HG03439 (cell line): ENCODE measurements around the gene PTPRZ1.

Experiments used
- ATAC-seq: cut with Tn5 transposase; IDR thresholded peaks from one replicate; pipeline ENCODE4 v1.9.1; 2021; ENCODE audit warnings: mild to moderate bottlenecking, moderate library complexity; ENCODE audit not compliant: unreplicated experiment

PTPRZ1 gene

GRCh38 chr7:121890833-121891232 is 17.9 kb downstream of the PTPRZ1 start:
- ATAC-seq, result no peak

DNA sequence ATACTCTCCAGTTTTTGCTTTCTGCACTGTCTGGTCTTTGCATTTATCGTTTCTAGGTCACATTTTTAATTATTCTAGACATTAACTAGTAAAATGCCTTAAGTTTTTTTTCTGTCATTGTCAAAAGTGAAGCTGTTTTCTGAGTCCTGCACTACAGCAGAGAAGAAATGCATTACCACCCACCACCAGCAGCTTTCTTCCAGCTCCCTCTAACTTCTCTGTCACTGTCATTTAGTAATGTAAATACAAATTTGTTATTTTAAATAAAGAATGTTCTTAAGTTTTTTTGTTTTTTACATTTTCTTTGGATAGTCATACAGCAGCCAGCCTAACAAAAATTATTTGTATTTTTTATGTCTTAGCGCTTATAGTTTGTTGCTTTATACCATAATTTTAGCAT is 18.8 kb downstream of the PTPRZ1 start:
- ATAC-seq, result no peak

- peak; percentile 64 for ATAC-seq
Observed at GRCh38 chr7:121901026-121901425, 28.1 kb downstream of the PTPRZ1 start.

- no peak for ATAC-seq
Observed at GRCh38 chr7:121904120-121904519, 31.2 kb downstream of the PTPRZ1 start.

DNA sequence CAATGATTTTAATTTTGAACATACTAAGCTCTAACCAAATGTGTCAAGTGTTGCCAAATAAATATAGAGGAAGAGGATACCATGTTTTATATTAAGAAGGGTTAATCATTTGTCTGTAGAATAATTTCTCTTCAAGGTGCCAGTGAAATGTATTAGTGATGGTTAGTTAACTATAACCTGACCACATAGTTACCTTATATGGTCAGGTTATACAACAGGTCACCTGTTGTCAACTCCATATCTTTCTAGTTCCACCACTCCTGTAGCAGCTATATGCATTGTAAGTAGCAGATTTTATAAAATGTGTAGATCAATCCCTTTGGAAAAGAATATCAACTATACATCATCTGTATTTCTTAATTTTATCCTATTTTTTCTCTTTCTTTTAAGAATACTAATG is 35.1 kb downstream of the PTPRZ1 start:
- ATAC-seq, result no peak

DNA sequence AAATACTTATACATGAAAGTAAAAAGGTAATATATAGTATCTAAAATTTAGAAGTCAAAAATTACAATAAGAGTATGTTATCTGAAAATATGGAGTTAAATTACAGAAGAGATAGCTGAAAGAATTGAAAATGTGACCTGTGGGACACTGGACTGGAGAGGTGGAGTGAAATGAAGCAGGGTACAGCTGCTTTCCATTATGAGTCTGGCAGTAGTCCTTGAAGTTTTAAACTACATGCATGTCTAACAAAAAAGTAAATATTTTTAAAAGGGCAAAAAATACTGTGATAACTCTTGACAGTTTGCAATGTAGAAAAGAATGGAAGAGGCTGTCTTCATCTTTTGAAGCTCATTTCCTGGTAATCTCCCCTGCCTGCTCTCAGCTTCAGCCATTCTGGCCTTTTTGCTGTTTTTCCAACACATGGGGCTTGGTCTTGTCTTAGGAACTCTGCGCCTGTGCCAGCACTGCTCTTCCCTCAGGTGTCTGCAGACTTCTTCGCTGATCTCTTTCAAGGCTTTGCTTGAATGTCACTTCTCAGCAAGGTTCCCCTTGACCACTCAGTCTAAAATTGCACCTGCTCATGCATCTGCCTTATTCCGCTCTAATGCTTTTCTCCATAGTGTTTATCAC is 36.9 kb downstream of the PTPRZ1 start:
- no peak for ATAC-seq

DNA sequence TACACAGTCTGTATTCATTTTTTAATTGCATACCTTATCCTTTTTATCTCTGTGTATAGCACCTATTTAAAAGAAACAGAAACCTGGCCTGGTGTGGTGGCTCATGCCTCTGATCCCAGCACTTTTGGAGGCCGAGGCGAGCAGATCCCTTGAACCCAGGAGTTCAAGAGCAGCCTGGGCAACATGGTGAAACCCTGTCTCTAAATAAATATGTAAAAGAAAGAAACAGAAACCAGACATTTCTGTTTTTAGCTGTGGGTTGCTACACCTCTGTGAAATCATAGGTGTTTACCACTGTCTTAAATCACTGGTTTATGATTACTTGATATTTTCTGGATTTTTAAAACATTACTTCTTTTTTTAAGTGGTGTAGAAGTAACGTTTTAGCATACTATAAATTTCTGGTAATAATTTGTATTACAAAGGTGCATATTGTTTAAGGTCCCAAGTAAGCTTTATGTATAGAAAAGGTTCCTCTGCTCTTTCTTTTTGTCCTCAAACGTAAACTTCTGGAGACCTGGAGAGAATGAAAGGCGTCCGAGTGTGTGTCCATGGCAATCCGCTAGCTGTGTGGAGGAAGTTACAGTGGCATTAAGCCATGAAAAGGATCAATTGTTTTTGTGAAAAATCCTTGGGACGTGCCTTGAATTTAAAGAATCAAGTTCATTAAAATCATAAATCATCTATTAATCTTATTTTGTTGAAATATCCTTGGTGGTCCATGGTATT is 41.1 kb downstream of the PTPRZ1 start:
- ATAC-seq, result no peak

DNA sequence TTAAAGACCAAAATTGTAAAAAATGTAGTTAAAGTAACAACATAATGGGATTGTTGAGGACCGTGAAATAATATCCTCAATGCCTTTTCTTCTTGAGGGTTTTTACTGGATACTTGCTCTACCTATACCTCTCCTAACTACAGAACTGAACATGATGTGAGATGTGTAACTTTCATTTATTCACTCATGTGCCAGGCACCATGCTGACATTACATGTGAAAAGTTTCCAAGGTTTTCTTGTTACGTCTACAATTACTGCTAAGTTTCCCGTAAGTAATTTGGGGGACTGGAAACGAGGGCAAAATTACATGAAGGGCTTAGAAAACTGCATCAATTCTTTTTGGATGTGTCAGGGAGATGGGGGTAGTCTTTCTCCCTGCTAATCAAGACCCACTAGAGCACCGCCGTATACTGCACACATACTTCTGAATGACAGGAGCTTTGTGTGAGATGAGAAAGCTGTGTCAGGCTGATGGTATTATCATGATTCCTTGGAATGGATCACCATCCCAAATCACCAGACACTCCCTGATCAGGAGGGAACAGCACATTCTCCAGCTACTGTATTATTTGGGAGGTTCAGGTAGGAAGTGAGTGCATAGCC is 41.8 kb downstream of the PTPRZ1 start:
- ATAC-seq, result no peak

DNA sequence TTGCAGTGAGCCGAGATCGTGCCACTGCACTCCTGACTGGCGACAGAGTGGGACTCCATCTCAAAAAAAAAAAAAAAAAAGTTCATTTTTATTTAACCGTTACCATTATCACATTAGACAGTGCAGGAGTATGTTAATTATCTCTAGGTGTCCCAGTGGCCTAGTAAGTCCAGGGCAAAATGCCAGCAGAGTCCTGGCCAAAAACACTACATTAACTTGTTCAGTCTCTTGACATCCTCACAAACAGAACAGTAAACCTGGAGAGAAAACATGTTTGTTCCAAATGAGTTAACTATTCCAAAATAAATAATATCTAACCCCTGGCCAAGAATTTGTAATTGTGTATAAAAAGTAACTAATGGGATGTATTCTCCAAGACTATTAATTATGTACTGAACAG is 43.2 kb downstream of the PTPRZ1 start:
- no peak for ATAC-seq

DNA sequence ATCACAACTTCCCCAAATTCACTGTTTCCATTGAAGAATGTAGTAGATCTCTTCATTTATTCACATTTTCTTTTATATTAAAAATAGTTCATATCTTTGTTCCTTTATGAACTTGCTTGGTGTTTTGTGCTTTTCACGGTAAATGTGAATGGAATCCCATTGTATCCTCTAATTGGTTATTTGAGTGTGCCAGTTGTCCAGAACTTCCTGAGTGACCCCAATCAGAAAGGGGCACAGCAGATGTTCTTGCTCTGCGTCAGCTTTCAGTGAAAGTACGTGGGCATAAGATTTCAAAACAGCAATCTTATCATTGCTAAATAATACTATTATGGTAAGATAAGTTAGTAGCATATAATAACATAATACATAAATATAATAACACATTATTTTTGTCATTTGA is 47.0 kb downstream of the PTPRZ1 start:
- ATAC-seq, result no peak

DNA sequence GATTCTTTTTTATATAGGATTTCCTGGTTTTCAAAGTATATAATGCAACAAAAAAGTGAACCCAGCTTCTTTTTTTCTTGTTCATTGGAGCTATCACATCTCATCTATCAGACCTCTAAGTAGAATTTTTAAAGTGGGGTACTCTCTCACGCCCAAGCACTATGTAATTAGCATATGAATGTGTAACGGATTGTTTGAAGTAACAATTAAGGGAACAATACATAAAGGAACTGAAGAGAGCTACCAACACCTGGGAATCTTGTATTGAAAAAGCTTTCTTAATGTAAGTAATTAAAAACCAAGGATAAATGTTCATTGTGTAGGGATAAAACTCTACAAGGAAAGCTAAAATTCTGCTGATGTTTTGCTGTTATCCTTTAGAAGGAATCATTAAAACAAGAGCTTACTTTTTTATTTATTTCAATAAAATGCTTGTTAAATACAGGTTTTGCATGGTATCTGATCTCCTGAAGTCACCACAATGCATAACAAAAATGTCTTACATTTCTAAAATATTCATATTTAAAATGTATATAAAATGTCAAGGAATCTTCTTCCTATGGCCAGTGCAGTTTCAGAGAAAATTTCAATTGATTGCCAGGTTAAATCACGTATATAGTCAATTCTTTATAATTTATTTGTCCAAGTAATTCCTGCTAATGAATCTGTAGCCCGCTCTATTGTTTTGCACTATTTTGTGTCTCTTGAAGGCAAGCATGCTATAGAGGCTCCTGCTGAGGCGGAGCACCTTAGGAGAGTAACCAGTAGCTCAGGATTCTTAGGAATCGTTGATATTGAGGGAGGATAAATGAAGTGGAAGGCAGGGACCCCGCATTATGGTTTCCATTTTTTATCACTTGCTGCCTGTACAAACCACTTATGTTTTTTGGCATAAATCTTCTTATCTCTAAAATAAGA is 51.6 kb downstream of the PTPRZ1 start:
- ATAC-seq, result no peak

- no peak for ATAC-seq
Observed at GRCh38 chr7:121931149-121931902, 58.4 kb downstream of the PTPRZ1 start.

DNA sequence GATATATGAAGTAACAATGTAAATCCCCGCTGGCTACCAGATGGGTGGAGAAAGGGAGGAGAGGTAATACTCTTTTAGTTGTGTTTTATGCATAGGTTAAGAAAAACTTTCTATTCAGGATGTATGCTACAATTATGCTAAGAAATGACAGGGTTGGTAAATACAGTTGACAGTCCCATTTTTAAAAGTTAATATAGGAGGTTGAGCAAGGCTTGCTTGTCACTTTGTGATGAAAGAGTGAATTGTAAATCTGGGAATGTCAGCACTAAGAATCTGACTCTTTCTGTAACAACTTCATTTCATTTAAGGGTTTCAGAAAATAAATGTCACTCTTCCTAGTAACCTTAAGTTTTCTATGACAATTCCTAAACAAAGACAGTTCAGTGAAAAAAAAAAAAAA is 59.8 kb downstream of the PTPRZ1 start:
- ATAC-seq, result no peak

- ATAC-seq, result no peak
Observed at GRCh38 chr7:121936951-121937623, 64.1 kb downstream of the PTPRZ1 start.

DNA sequence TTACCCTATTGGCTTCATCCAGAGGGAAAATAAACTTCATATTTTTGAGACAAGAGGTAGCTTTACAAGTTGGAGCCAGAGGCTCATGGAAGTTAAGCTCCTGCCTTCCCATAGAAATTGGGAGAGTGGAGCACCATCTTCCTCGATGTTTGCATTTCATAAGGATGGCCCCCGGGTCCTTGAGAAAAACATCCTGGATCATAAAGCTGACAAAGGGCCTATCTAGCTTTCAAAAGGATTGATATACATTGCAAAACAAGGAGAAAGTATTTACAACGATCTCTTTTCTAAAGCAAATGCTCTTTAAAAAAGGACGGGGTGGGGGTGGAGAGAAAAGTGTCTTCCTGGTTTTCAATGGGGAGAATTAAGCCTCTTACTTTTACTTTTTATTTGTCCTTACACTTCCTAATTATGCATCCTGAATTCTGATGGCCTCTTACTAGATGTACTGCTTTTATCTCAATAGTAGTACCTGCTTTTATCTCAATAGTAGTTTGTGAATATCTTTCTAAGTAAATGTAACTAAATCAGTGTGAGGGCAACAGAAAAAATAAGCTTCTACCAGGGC is 65.6 kb downstream of the PTPRZ1 start:
- ATAC-seq, result no peak

DNA sequence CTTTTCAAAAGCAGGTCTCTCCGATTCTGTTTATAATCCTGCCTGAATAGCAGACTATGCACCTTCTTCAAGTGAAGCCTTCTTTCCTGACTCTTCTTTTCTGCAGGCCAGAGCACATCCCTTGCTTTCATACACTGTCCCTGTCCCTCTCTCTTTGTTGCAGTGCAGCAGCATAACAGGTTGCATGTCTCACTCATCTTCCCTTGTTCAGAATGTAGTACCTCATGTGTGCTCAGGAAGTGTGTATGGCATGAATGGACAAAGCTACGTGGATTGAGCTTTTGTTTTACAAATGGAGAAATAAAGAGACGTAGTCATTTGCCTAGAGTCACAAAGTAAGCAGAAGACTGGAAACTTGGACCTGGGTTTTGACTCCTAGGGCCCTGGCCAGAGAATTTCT is 68.0 kb downstream of the PTPRZ1 start:
- ATAC-seq, result no peak

DNA sequence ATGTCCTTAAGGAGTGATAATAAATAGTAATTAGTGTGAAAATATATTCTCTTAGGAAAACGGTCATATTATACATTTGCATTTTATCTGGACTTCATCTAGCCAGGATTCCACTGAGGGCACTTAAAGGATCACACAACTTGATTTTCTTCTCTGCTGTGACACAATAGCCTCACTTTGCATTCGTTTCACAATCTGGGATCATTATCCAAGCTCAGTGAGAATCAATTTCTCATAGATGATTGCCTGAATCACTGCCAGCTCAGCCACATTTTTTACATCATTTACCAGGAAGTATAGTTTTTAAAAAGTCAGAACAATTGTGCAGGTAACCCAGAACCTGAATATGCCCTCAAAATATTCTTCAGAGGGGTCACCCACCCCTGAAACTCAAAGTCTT is 68.9 kb downstream of the PTPRZ1 start:
- ATAC-seq, result no peak

- ATAC-seq, result no peak
Observed at GRCh38 chr7:121945066-121945465, 72.1 kb downstream of the PTPRZ1 start.

DNA sequence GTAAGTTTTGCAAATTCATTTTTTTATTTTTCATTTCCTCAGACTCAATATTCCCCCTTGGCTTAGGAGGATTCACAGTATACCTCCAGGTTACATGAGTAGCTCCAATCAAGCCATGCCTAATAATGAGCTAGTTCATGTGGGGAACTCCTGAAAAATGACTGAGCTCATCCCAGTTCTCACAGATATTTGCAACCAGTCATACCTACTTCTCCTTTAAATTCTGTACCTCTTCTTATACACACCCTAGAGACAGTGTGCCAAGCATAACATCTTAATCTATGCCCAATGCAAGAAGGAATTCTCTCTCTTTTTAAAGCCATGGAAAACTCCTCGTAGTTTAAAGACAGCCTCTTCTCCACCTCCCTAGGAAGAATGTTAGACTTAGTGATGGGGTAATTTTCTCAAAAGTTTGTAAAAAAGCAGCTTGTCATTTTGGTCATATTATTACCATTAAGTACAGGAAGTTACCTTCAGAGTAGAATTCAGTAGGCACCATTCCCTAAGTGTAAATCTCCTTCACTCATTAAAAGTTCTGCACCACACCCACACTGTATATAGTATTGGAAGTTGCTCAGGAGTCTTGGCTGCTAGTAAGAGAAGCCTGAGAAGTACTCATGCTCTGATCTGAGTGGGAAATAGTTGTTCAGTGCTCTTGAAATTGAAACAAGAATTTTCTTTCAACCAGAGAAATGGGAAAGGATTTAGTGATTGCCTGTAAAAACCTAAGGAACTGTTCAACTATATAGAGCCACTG is 72.7 kb downstream of the PTPRZ1 start:
- no peak for ATAC-seq
